H1 (cell line): Measurements from ENCODE around the gene USP49. TPM values are rescaled to one million over a fixed set of nuclear protein-coding genes. Genes with fewer than 3 reads are reported as not detected.

Experiments
- CTCF ChIA-PET: fragments of 300-600 bp; sonication (Branson Sonifier 250); formaldehyde crosslinking; loops from one replicate; lab custom pipeline; 2021; ENCODE audit not compliant: partially characterized antibody; lab: Charles Lee
- POLR2A ChIA-PET: fragments of 300-600 bp; sonication (Branson Sonifier 250); formaldehyde crosslinking; loops from one replicate; lab custom pipeline; 2021; ENCODE audit warnings: inconsistent platforms; ENCODE audit not compliant: partially characterized antibody; lab: Charles Lee
- DNase-seq, 2 experiments: peaks; one replicate each; pipeline versions ENCODE4 v3.0.0 to v3.0.0-alpha.2; 2010 to 2022; ENCODE audit warnings: low spot score in 2 of 2, low read depth in 1 of 2, mixed read lengths in 1 of 2
- FAIRE-seq: peaks from 2 replicates; lab custom pipeline; 2011; peaks lifted over from hg19 to GRCh38; lab: Jason Lieb, UNC
- H2AFZ ChIP-seq: 2 replicates; pipeline ENCODE4 v1.8.1; 2012; ENCODE audit warnings: low read length, inconsistent platforms
- H2AK5ac ChIP-seq: 2 replicates; pipeline ENCODE4 v1.6.1; 2013; ENCODE audit warnings: low read depth, low read length
- H2BK120ac ChIP-seq: replicated peaks from 2 replicates; pipeline ENCODE3; 2013; ENCODE audit warnings: low read depth, low read length, inconsistent platforms
- H2BK12ac ChIP-seq: 2 replicates; pipeline ENCODE4 v1.6.1; 2013; ENCODE audit warnings: low read depth, low read length
- H2BK15ac ChIP-seq: 2 replicates; pipeline ENCODE4 v1.6.1; 2013; ENCODE audit warnings: low read length
- H2BK20ac ChIP-seq: 2 replicates; pipeline ENCODE4 v1.6.1; 2013; ENCODE audit warnings: low read length
- H2BK5ac ChIP-seq: 2 replicates; pipeline ENCODE4 v1.6.1; 2013; ENCODE audit warnings: low read depth, low read length
- H3K14ac ChIP-seq: 2 replicates; pipeline ENCODE4 v1.6.1; 2013; ENCODE audit warnings: inconsistent platforms; ENCODE audit not compliant: insufficient read length
- H3K18ac ChIP-seq: 2 replicates; pipeline ENCODE4 v1.6.1; 2013; ENCODE audit warnings: low read length; ENCODE audit errors: extremely low read depth
- H3K23ac ChIP-seq: 2 replicates; pipeline ENCODE4 v1.6.1; 2013; ENCODE audit warnings: inconsistent platforms; ENCODE audit not compliant: insufficient read length
- H3K23me2 ChIP-seq: 2 replicates; pipeline ENCODE4 v1.6.1; 2013; ENCODE audit warnings: low read depth, low read length
- H3K27ac ChIP-seq: 2 replicates; pipeline ENCODE4 v1.6.1; 2011; ENCODE audit warnings: low read depth, low read length, inconsistent platforms
- H3K27me3 ChIP-seq, 4 experiments: replicated peaks in 1 of 4; 1 replicate in 1 of 4; 2 replicates in 3 of 4; pipeline versions ENCODE4 v1.6.1 to v1.8.1; 2011 to 2013; ENCODE audit warnings: low read length in 3 of 4, mild to moderate bottlenecking in 3 of 4, inconsistent platforms in 2 of 4, mixed read lengths in 2 of 4, moderate library complexity in 1 of 4; ENCODE audit not compliant: control insufficient read depth in 3 of 4, insufficient read depth in 3 of 4; ENCODE audit errors: extremely low read depth in 1 of 4
- H3K36me3 ChIP-seq, 4 experiments: 2 replicates each; pipeline versions ENCODE4 v1.6.1 to v1.8.1; 2011 to 2013; ENCODE audit warnings: mild to moderate bottlenecking in 4 of 4, low read length in 3 of 4, moderate library complexity in 2 of 4, control low read depth in 1 of 4, inconsistent platforms in 1 of 4; ENCODE audit not compliant: insufficient read depth in 4 of 4, control insufficient read depth in 2 of 4
- H3K4ac ChIP-seq: replicated peaks from 2 replicates; pipeline ENCODE3; 2013; ENCODE audit warnings: low read length, low read depth, mixed read lengths, inconsistent platforms; ENCODE audit not compliant: insufficient read length
- H3K4me1 ChIP-seq, 4 experiments: replicated peaks in 1 of 4; 1 replicate in 1 of 4; 2 replicates in 3 of 4; pipeline versions ENCODE4 v1.6.1 to v1.8.1; 2011 to 2013; ENCODE audit warnings: low read length in 3 of 4, inconsistent platforms in 2 of 4, mixed read lengths in 1 of 4; ENCODE audit not compliant: insufficient read depth in 4 of 4, control insufficient read depth in 3 of 4
- H3K4me2 ChIP-seq, 2 experiments: 2 replicates each; pipeline versions ENCODE4 v1.6.1 to v1.8.1; 2011 to 2013; ENCODE audit warnings: low read depth in 2 of 2, low read length in 2 of 2, control low read depth in 1 of 2, inconsistent platforms in 1 of 2, mild to moderate bottlenecking in 1 of 2; ENCODE audit not compliant: insufficient read depth in 1 of 2
- H3K4me3 ChIP-seq, 4 experiments: fragments of 200-600, 300-600 bp in 1 of 4; sonication (generic), shearing (Covaris generic), sonication (Bioruptor Twin) in 1 of 4; 2 replicates each; pipeline versions ENCODE4 v1.5.1 to v1.8.1; 2011 to 2016; ENCODE audit warnings: low read length in 4 of 4, low read depth in 3 of 4, control low read depth in 2 of 4, inconsistent platforms in 2 of 4, mild to moderate bottlenecking in 2 of 4, mixed read lengths in 1 of 4, moderate library complexity in 1 of 4; ENCODE audit not compliant: insufficient read depth in 2 of 4; ENCODE audit errors: extremely low read depth in 1 of 4
- H3K56ac ChIP-seq: replicated peaks from 2 replicates; pipeline ENCODE3; 2013; ENCODE audit warnings: low read depth, mild to moderate bottlenecking, mixed read lengths, low read length, inconsistent platforms; ENCODE audit not compliant: insufficient read length
- H3K79me1 ChIP-seq: 2 replicates; pipeline ENCODE4 v1.6.1; 2013; ENCODE audit warnings: low read depth, low read length, control low read depth
- H3K79me2 ChIP-seq, 2 experiments: 2 replicates each; pipeline versions ENCODE4 v1.6.1 to v1.8.1; 2012 to 2013; ENCODE audit warnings: low read length in 2 of 2, mild to moderate bottlenecking in 2 of 2, inconsistent platforms in 1 of 2; ENCODE audit not compliant: insufficient read depth in 2 of 2, control insufficient read depth in 1 of 2
- H3K9ac ChIP-seq, 4 experiments: replicated peaks in 1 of 4; 1 replicate in 1 of 4; 2 replicates in 3 of 4; pipeline versions ENCODE4 v1.6.1 to v1.8.1; 2011 to 2013; ENCODE audit warnings: low read depth in 3 of 4, low read length in 3 of 4, control low read depth in 2 of 4, mild to moderate bottlenecking in 2 of 4, moderate library complexity in 2 of 4, inconsistent platforms in 1 of 4; ENCODE audit errors: extremely low read depth in 1 of 4
- H3K9me3 ChIP-seq, 2 experiments: 2 replicates each; pipeline versions ENCODE4 v1.6.1 to v1.8.1; 2012 to 2013; ENCODE audit warnings: mild to moderate bottlenecking in 2 of 2, moderate library complexity in 2 of 2, control low read depth in 1 of 2, inconsistent platforms in 1 of 2, low read depth in 1 of 2, low read length in 1 of 2, mixed read lengths in 1 of 2; ENCODE audit not compliant: insufficient read depth in 2 of 2
- H4K20me1 ChIP-seq, 2 experiments: replicated peaks in 1 of 2; 2 replicates each; pipeline versions ENCODE3 to v1.8.1; 2011 to 2013; ENCODE audit warnings: inconsistent platforms in 2 of 2, low read length in 2 of 2, mild to moderate bottlenecking in 1 of 2; ENCODE audit not compliant: insufficient read depth in 2 of 2, control insufficient read depth in 1 of 2
- H4K5ac ChIP-seq: 2 replicates; pipeline ENCODE4 v1.6.1; 2013; ENCODE audit warnings: low read length, low read depth, mixed read lengths, inconsistent platforms; ENCODE audit not compliant: insufficient read length
- H4K8ac ChIP-seq: 2 replicates; pipeline ENCODE4 v1.8.0; 2013; ENCODE audit warnings: mild to moderate bottlenecking, moderate library complexity, low read length, inconsistent platforms; ENCODE audit not compliant: insufficient read depth; ENCODE audit errors: extremely low read depth
- H4K91ac ChIP-seq: replicated peaks from 2 replicates; pipeline ENCODE3; 2013; ENCODE audit warnings: low read length, mixed read lengths, inconsistent platforms; ENCODE audit not compliant: insufficient read length
- E2F6 ChIP-seq: IDR thresholded peaks from 2 replicates; pipeline ENCODE4 v1.6.1; 2012; ENCODE audit warnings: inconsistent platforms
- HDAC2 ChIP-seq, 2 experiments: fragments of 300-600 bp in 1 of 2; sonication (generic) in 1 of 2; IDR thresholded peaks; 2 replicates each; pipeline ENCODE4 v1.6.1; 2011 to 2012; ENCODE audit warnings: low read depth in 2 of 2, low read length in 2 of 2, mild to moderate bottlenecking in 2 of 2, moderate library complexity in 2 of 2, borderline replicate concordance in 1 of 2, inconsistent platforms in 1 of 2
- WGBS, 2 experiments: shearing (Covaris generic) in 1 of 2; methylation state at CpG; one replicate each; pipeline versions ENCODE4 v1.1.6 to v1.1.7; 2013 to 2015; ENCODE audit warnings: low lambda C conversion rate in 2 of 2, mixed read lengths in 2 of 2, inconsistent platforms in 1 of 2, low coverage in 1 of 2, missing lambda C conversion rate in 1 of 2; ENCODE audit not compliant: insufficient replicate concordance in 2 of 2, insufficient coverage in 1 of 2, insufficient read length in 1 of 2; ENCODE audit errors: extremely low coverage in 1 of 2, missing lambda C conversion rate in 1 of 2; 5-methylcytosine and 5-hydroxymethylcytosine counted together
- polyA plus RNA-seq, 7 experiments: library from polyadenylated mRNA; depleted of rRNA in 3 of 7; stranded (reverse) in 5 of 7; unstranded in 2 of 7; fragments of >200 nt in 5 of 7; fragments of 200-250 nt in 2 of 7; gene quantifications; 1 replicate in 5 of 7; 2 replicates in 1 of 7; 4 replicates in 1 of 7; pipeline versions ENCODE4 v1.2.1 to v1.2.3, GENCODE V29; 2011 to 2013; ENCODE audit warnings: missing spikeins in 2 of 7, mixed read lengths in 2 of 7
- total RNA-seq: library from RNA; stranded (reverse); fragmentation: NEBNext Ultra II Directional; extraction: Animal tissue kit (Norgen Biotek cat#: 25700); gene quantifications from 2 replicates; pipeline ENCODE4 v1.2.1, GENCODE V29; 2021

Gene USP49
- total and polyA plus RNA-seq, 2 of the 8 experiments (the other 6 are each of a cell fraction or from before 2014, with no cell fraction given) = 6.9 to 24.4 TPM

- CTCF ChIA-PET = interaction anchor here (0.9 to 1.8 kb wide), 7 partner anchors 16 to 224 kb away, joined by 3 to 9 read pairs (median 4); partner anchors contain the start of gene TOMM6
- H3K14ac ChIP-seq = no peak overlapping the region
- 80% methylated on average over 4 of the region's 4 CpGs; no CpG with 5 or more reads in 1 of the 2 experiments for WGBS, 2 experiments
These were observed 76.7 kb downstream of the USP49 start for GRCh38 chr6:41818271-41819054.

More at GRCh38 chr6:41818271-41819054, 76.7 kb downstream of the USP49 start:
- H4K91ac ChIP-seq = no peak overlapping the region
- H2BK120ac ChIP-seq = no peak overlapping the region
- H3K36me3 ChIP-seq = no peaks in the 10 kb centered on the region; a peak in 1 of 8 replicates
- no peak overlapping the region for H2BK5ac ChIP-seq
- H3K27me3 ChIP-seq = no peaks in the 10 kb centered on the region
- no peak overlapping the region for H4K5ac ChIP-seq
- H2BK20ac ChIP-seq = no peak overlapping the region
- FAIRE-seq = no peak
- no peaks in the 10 kb centered on the region for H3K4me1 ChIP-seq
- no peaks in the 10 kb centered on the region for H3K79me1 ChIP-seq
- no peak overlapping the region for H2AK5ac ChIP-seq
- no peak overlapping the region for H3K56ac ChIP-seq
- no peaks in the 10 kb centered on the region for H4K20me1 ChIP-seq
- H3K4ac ChIP-seq = no peak overlapping the region
- DNase-seq = no peak
- H3K23me2 ChIP-seq = no peaks in the 10 kb centered on the region
- TF ChIP-seq HDAC2 (IDR thresholded peaks at IDR 0.05; ENCODE audit: borderline replicate concordance in 1 of 2, low read depth in 2 of 2, low read length in 2 of 2) (no peak), E2F6 (no peak)
- no peak overlapping the region for H2AFZ ChIP-seq
- no peak overlapping the region for H3K4me3 ChIP-seq
- no peaks in the 10 kb centered on the region for H3K79me2 ChIP-seq
- H2BK12ac ChIP-seq = no peak overlapping the region
- no peak overlapping the region for H2BK15ac ChIP-seq
- no peaks in the 10 kb centered on the region for H3K9me3 ChIP-seq
- POLR2A ChIA-PET = interaction anchor here (1.1 kb wide), 2 partner anchors 17 to 232 kb away, joined by 3 to 4 read pairs; partner anchors contain the start of gene TAF8
- H3K23ac ChIP-seq = no peak overlapping the region
- no peak overlapping the region for H4K8ac ChIP-seq
- H3K27ac ChIP-seq = no peak overlapping the region
- no peak overlapping the region for H3K4me2 ChIP-seq
- H3K9ac ChIP-seq = no peak overlapping the region
- H3K18ac ChIP-seq = no peak overlapping the region
